DOHH2 (cell line): ENCODE measurements around the gene SPECC1L.

Experiments
- H3F3A ChIP-seq: fragments of 200-600 bp; sonication (generic), shearing (Covaris generic); 2 replicates; pipeline ENCODE4 v1.6.0; 2016; ENCODE audit warnings: antibody characterized with exemption, mild to moderate bottlenecking; ENCODE audit not compliant: control insufficient read depth, insufficient read depth
- H3K27ac ChIP-seq: fragments of 200-600 bp; sonication (generic); 2 replicates; pipeline ENCODE4 v1.5.1; 2014; ENCODE audit warnings: low read depth, mild to moderate bottlenecking, low read length, moderate library complexity
- H3K27me3 ChIP-seq: fragments of 200-600 bp; sonication (generic); 2 replicates; pipeline ENCODE4 v1.6.1; 2014; ENCODE audit warnings: mild to moderate bottlenecking, low read length, mixed read lengths; ENCODE audit not compliant: control insufficient read depth
- H3K36me3 ChIP-seq: fragments of 200-600 bp; sonication (generic); 2 replicates; pipeline ENCODE4 v1.6.1; 2014; ENCODE audit warnings: mild to moderate bottlenecking, low read length, moderate library complexity, mixed read lengths; ENCODE audit not compliant: control insufficient read depth
- H3K4me1 ChIP-seq: fragments of 200-600 bp; sonication (generic); 2 replicates; pipeline ENCODE4 v1.6.1; 2014; ENCODE audit warnings: mild to moderate bottlenecking, low read length, mixed read lengths; ENCODE audit not compliant: control insufficient read depth
- H3K4me2 ChIP-seq: fragments of 200-600 bp; sonication (generic); 2 replicates; pipeline ENCODE4 v1.6.0; 2014; ENCODE audit warnings: mild to moderate bottlenecking, low read length, moderate library complexity
- H3K4me3 ChIP-seq: fragments of 200-600 bp; sonication (generic); 2 replicates; pipeline ENCODE4 v1.5.1; 2014; ENCODE audit warnings: mild to moderate bottlenecking, low read length, mixed read lengths
- H3K79me2 ChIP-seq: fragments of 200-600 bp; sonication (generic); 2 replicates; pipeline ENCODE4 v1.6.1; 2014; ENCODE audit warnings: mild to moderate bottlenecking, low read length, mixed read lengths; ENCODE audit not compliant: control insufficient read depth
- H3K9me2 ChIP-seq: fragments of 200-600 bp; sonication (generic); replicated peaks from 2 replicates; pipeline ENCODE4 v1.6.1; 2014; ENCODE audit warnings: mild to moderate bottlenecking, low read length, mixed read lengths; ENCODE audit not compliant: control insufficient read depth
- H3K9me3 ChIP-seq: fragments of 200-600 bp; sonication (generic); 2 replicates; pipeline ENCODE4 v1.6.1; 2014; ENCODE audit warnings: antibody characterized with exemption, low read length, mixed read lengths; ENCODE audit not compliant: control insufficient read depth, insufficient read depth
- H4K20me1 ChIP-seq: fragments of 200-600 bp; sonication (generic); 2 replicates; pipeline ENCODE4 v1.6.0; 2014; ENCODE audit warnings: low read depth, mild to moderate bottlenecking, antibody characterized with exemption, low read length, moderate library complexity; ENCODE audit not compliant: control insufficient read depth, insufficient read depth
- CTCF ChIP-seq: fragments of 200-600 bp; sonication (generic); IDR thresholded peaks from one replicate; pipeline ENCODE4 v1.5.1; 2014; ENCODE audit warnings: antibody characterized with exemption, mild to moderate bottlenecking, low read depth, low read length; ENCODE audit not compliant: poor library complexity, severe bottlenecking
- EZH2phosphoT487 ChIP-seq: fragments of 200-600 bp; sonication (generic); IDR thresholded peaks from 2 replicates; pipeline ENCODE4 v1.6.1; 2017; ENCODE audit warnings: borderline replicate concordance, mild to moderate bottlenecking, antibody characterized with exemption, low read length, moderate library complexity, mixed read lengths

Gene SPECC1L

GRCh38 chr22:24270556-24271385 is at the start of gene SPECC1L:
Gene SPECC1L (plus strand): TSS chr22:24270831. CDS start chr22:24302232, 31,401 bp downstream.
- Histone ChIP-seq H3K79me2 (peaks cover 51% of the 10 kb centered on the region), H3K36me3 (peaks cover 13% of the 10 kb centered on the region)

GRCh38 chr22:24224468-24224867 is 46.2 kb upstream of the SPECC1L start:
- Histone ChIP-seq H3K4me3 (no peak overlapping the region), H3K4me2 (no peak overlapping the region), H3F3A (no peaks in the 10 kb centered on the region), H3K27ac (no peak overlapping the region), H3K4me1 (no peaks in the 10 kb centered on the region), H3K79me2 (no peaks in the 10 kb centered on the region), H3K9me2 (no peaks in the 10 kb centered on the region), H3K36me3 (no peaks in the 10 kb centered on the region), H3K9me3 (no peaks in the 10 kb centered on the region), H3K27me3 (no peaks in the 10 kb centered on the region), H4K20me1 (no peaks in the 10 kb centered on the region)
- TF ChIP-seq CTCF (no peak), EZH2phosphoT487 (no peak)

More at GRCh38 chr22:24270556-24271385, at the start of gene SPECC1L:
- H3K9me3 ChIP-seq: no peaks in the 10 kb centered on the region
- H4K20me1 ChIP-seq: peaks cover 6% of the 10 kb centered on the region; the same call in 1 of the 2 replicates
- H3K27me3 ChIP-seq: no peaks in the 10 kb centered on the region
- peaks cover 40% of the 10 kb centered on the region for H3K4me1 ChIP-seq
- H3K9me2 ChIP-seq: no peaks in the 10 kb centered on the region
- peak within 1 kb of the TSS; percentile 88 for H3K4me3 ChIP-seq
- H3K4me2 ChIP-seq: peak within 1 kb of the TSS; percentile 67
- peaks cover 12% of the 10 kb centered on the region for H3F3A ChIP-seq
- H3K27ac ChIP-seq: peak within 1 kb of the TSS; percentile 69
- TF ChIP-seq CTCF (no peak), EZH2phosphoT487 (no peak)

GRCh38 chr22:24225044-24225601 is 45.5 kb upstream of the SPECC1L start:
- Histone ChIP-seq H3K4me1 (no peaks in the 10 kb centered on the region), H3K4me2 (no peak overlapping the region), H3K9me3 (no peaks in the 10 kb centered on the region), H3K27me3 (no peaks in the 10 kb centered on the region), H3K9me2 (no peaks in the 10 kb centered on the region), H3K4me3 (no peak overlapping the region), H3K79me2 (no peaks in the 10 kb centered on the region), H4K20me1 (no peaks in the 10 kb centered on the region), H3F3A (no peaks in the 10 kb centered on the region), H3K27ac (no peak overlapping the region), H3K36me3 (no peaks in the 10 kb centered on the region)
- TF ChIP-seq CTCF: no peak
